PC-3 (cell line): ENCODE data around the gene STARD7. TPM values are rescaled to one million over a fixed set of nuclear protein-coding genes. Genes with fewer than 3 reads are reported as not detected.

Experiments used
- ATAC-seq: fragments of 200-7000 bp; cut with Tn5 transposase; 2 replicates; pipeline ENCODE4 v1.9.1; 2020; ENCODE audit warnings: mild to moderate bottlenecking, moderate library complexity
- BruUV-seq: library from RNA; stranded (reverse); fragments of 400-500 nt; replicated peaks from 2 replicates; lab custom pipeline; 2021; lab: Mats Ljungman, UMichigan
- CTCF ChIA-PET: fragments of 300-600 bp; sonication (Branson Sonifier 250); formaldehyde crosslinking; loops from one replicate; lab custom pipeline; 2022; ENCODE audit warnings: antibody characterized with exemption; lab: Charles Lee
- POLR2A ChIA-PET: fragments of 300-600 bp; sonication (Branson Sonifier 250); formaldehyde crosslinking; loops from one replicate; lab custom pipeline; 2022; ENCODE audit warnings: antibody characterized with exemption; ENCODE audit not compliant: unreplicated experiment; lab: Charles Lee
- DNase-seq: peaks from one replicate; pipeline ENCODE4 v3.0.0-alpha.2; 2015
- H2AFZ ChIP-seq: fragments of 300-600 bp; sonication (generic); 2 replicates; pipeline ENCODE4 v1.6.0; 2016; ENCODE audit warnings: antibody characterized with exemption, low read length
- H3F3A ChIP-seq: fragments of 300-600 bp; sonication (generic); one replicate; pipeline ENCODE4 v1.6.0; 2017; ENCODE audit warnings: antibody characterized with exemption, low read length, control low read depth, mild to moderate bottlenecking; ENCODE audit not compliant: unreplicated experiment
- H3K27ac ChIP-seq: fragments of 300-600 bp; sonication (generic); 2 replicates; pipeline ENCODE4 v1.5.1; 2016; ENCODE audit warnings: mild to moderate bottlenecking, low read length
- H3K27me3 ChIP-seq: fragments of 300-600 bp; sonication (generic); 2 replicates; pipeline ENCODE4 v1.6.1; 2016; ENCODE audit warnings: low read length, mixed read lengths
- H3K36me3 ChIP-seq: fragments of 300-600 bp; sonication (generic); 2 replicates; pipeline ENCODE4 v1.6.1; 2016; ENCODE audit warnings: low read depth, mixed run types, low read length, mixed read lengths
- H3K4me1 ChIP-seq: fragments of 300-600 bp; sonication (generic); 2 replicates; pipeline ENCODE4 v1.5.1; 2016; ENCODE audit warnings: low read length; ENCODE audit not compliant: insufficient read depth
- H3K4me2 ChIP-seq: fragments of 300-600 bp; sonication (generic); 2 replicates; pipeline ENCODE4 v1.6.0; 2016; ENCODE audit warnings: low read length
- H3K4me3 ChIP-seq: fragments of 300-600 bp; sonication (generic); 2 replicates; pipeline ENCODE4 v1.5.1; 2016; ENCODE audit warnings: mild to moderate bottlenecking, low read length, mixed read lengths
- H3K79me2 ChIP-seq: fragments of 300-600 bp; sonication (generic); 2 replicates; pipeline ENCODE4 v1.6.1; 2017; ENCODE audit warnings: low read length, mixed read lengths
- H3K9ac ChIP-seq: fragments of 300-600 bp; sonication (generic); 2 replicates; pipeline ENCODE4 v1.6.0; 2016; ENCODE audit warnings: mild to moderate bottlenecking, low read length
- H3K9me2 ChIP-seq: fragments of 300-600 bp; sonication (generic); replicated peaks from 2 replicates; pipeline ENCODE4 v1.6.1; 2016; ENCODE audit warnings: mixed run types, low read length, mixed read lengths
- H3K9me3 ChIP-seq: fragments of 300-600 bp; sonication (generic); 2 replicates; pipeline ENCODE4 v1.6.1; 2016; ENCODE audit warnings: low read length, mixed read lengths
- H4K20me1 ChIP-seq: fragments of 300-600 bp; sonication (generic); 2 replicates; pipeline ENCODE4 v1.6.1; 2016; ENCODE audit warnings: low read length, mixed read lengths
- CTCF ChIP-seq: fragments of 300-600 bp; sonication (generic); conservative IDR thresholded peaks from 2 replicates; pipeline ENCODE4 v1.5.1; 2017; ENCODE audit warnings: antibody characterized with exemption, low read depth, mild to moderate bottlenecking, low read length
- EZH2 ChIP-seq: fragments of 300-600 bp; sonication (generic); IDR thresholded peaks from one replicate; pipeline ENCODE4 v1.6.1; 2017; ENCODE audit warnings: antibody characterized with exemption, mild to moderate bottlenecking, low read length; ENCODE audit not compliant: unreplicated experiment
- EZH2phosphoT487 ChIP-seq: fragments of 300-600 bp; sonication (generic); IDR thresholded peaks from 2 replicates; pipeline ENCODE4 v1.6.1; 2018; ENCODE audit warnings: mild to moderate bottlenecking, antibody characterized with exemption, low read length, borderline replicate concordance
- intact Hi-C: fragments of 100-400 bp; cut with micrococcal nuclease; formaldehyde crosslinking; loops from 2 replicates; pipeline ENCODE4 v1.9.0; 2023
- total RNA-seq: library from RNA; depleted of rRNA; stranded (reverse); fragments of >200 nt; gene quantifications from 2 replicates; pipeline ENCODE4 v1.2.3, GENCODE V29; 2014

The STARD7 gene
- total RNA-seq, 1 experiment from 2014 or later, result 169 TPM

GRCh38 chr2:96184989-96185388 lies 23.6 kb downstream of the STARD7 start:
- H3K27me3 ChIP-seq, result no peaks in the 10 kb centered on the region
- no peaks in the 10 kb centered on the region for H3K79me2 ChIP-seq
- no peak for TF ChIP-seq EZH2phosphoT487
- no peak for TF ChIP-seq CTCF
- no peak for TF ChIP-seq EZH2
- H3K4me2 ChIP-seq, result no peak overlapping the region
- H3K9me3 ChIP-seq, result no peaks in the 10 kb centered on the region
- no peak for ATAC-seq
- H3K27ac ChIP-seq, result no peak overlapping the region
- peaks cover 3% of the 10 kb centered on the region for H3F3A ChIP-seq
- DNase-seq, result no peak
- TSS peak; percentile 23 for BruUV-seq
- no peaks in the 10 kb centered on the region for H3K4me1 ChIP-seq
- no peaks in the 10 kb centered on the region for H3K9me2 ChIP-seq
- no peak overlapping the region for H2AFZ ChIP-seq
- CTCF ChIA-PET, result no interaction called here
- POLR2A ChIA-PET, result no interaction called here
- no peak overlapping the region for H3K4me3 ChIP-seq
- H4K20me1 ChIP-seq, result no peaks in the 10 kb centered on the region
- H3K36me3 ChIP-seq, result peaks cover 40% of the 10 kb centered on the region
- no peak overlapping the region for H3K9ac ChIP-seq
- intact Hi-C loops, result no loop called here

GRCh38 chr2:96184188-96184587 lies 24.4 kb downstream of the STARD7 start:
- no TSS peak for BruUV-seq
- Histone ChIP-seq H3K36me3 (peaks cover 39% of the 10 kb centered on the region), H3K79me2 (no peaks in the 10 kb centered on the region), H3K4me2 (no peak overlapping the region), H3K4me3 (no peak overlapping the region), H3K9me3 (no peaks in the 10 kb centered on the region), H3K4me1 (no peaks in the 10 kb centered on the region), H3K27me3 (no peaks in the 10 kb centered on the region), H4K20me1 (no peaks in the 10 kb centered on the region), H3K9ac (no peak overlapping the region), H2AFZ (no peak overlapping the region), H3K27ac (no peak overlapping the region), H3F3A (peaks cover 3% of the 10 kb centered on the region), H3K9me2 (no peaks in the 10 kb centered on the region)
- no peak for DNase-seq
- CTCF ChIA-PET, result interaction anchor here (0.7 kb wide), 1 partner anchor 24 kb away, joined by 6 read pairs; no protein-coding TSS in a partner anchor
- TF ChIP-seq EZH2, result no peak
- no peak for TF ChIP-seq CTCF
- no peak for TF ChIP-seq EZH2phosphoT487
- ATAC-seq, result no peak
- POLR2A ChIA-PET, result no interaction called here
- intact Hi-C loops, result no loop called here

- CTCF ChIA-PET, result no interaction called here
- H3F3A ChIP-seq, result peaks cover 3% of the 10 kb centered on the region
- ATAC-seq, result no peak
Observed at GRCh38 chr2:96181529-96181928, 27.1 kb downstream of the STARD7 start.

More at GRCh38 chr2:96181529-96181928, 27.1 kb downstream of the STARD7 start:
- Histone ChIP-seq H2AFZ (no peak overlapping the region), H3K27me3 (no peaks in the 10 kb centered on the region), H3K36me3 (peaks cover 26% of the 10 kb centered on the region), H3K4me2 (no peak overlapping the region), H3K79me2 (no peaks in the 10 kb centered on the region), H3K9me2 (no peaks in the 10 kb centered on the region), H4K20me1 (no peaks in the 10 kb centered on the region), H3K9ac (no peak overlapping the region), H3K27ac (no peak overlapping the region), H3K4me3 (no peak overlapping the region), H3K4me1 (no peaks in the 10 kb centered on the region), H3K9me3 (no peaks in the 10 kb centered on the region)
- intact Hi-C loops, result no loop called here
- no peak for TF ChIP-seq CTCF
- TF ChIP-seq EZH2, result no peak
- no peak for TF ChIP-seq EZH2phosphoT487
- POLR2A ChIA-PET, result interaction anchor here (0.6 kb wide), 1 partner anchor 14 kb away, joined by 4 read pairs; no protein-coding TSS in a partner anchor
- TSS peak; percentile 4 for BruUV-seq
- DNase-seq, result no peak
